Femur (tissue), 1 donor: Measurements from ENCODE around the gene POLR2H.
A peak's percentile ranks its signal among the peaks of the same experiment; 100 is the strongest.

Source experiments
- DNase-seq: peaks from one replicate; pipeline ENCODE4 v3.0.0-alpha.2; 2017

POLR2H gene

GRCh38 chr3:184361532-184361931 lies at the start of gene POLR2H, which contains the start of gene CLCN2:
Gene POLR2H, plus strand, starts transcription at chr3:184361710. Its CDS starts 1,783 bp downstream, at chr3:184363493.
Gene CLCN2, minus strand, starts transcription at chr3:184361605. Its CDS starts 126 bp downstream, at chr3:184361479.
- peak; percentile 71 for DNase-seq

- peak; percentile 97 for DNase-seq
Measured at GRCh38 chr3:184314363-184314699, 47.2 kb upstream of the POLR2H start, which contains the start of gene EIF4G1. Gene EIF4G1, plus strand, starts transcription at chr3:184314606. Its CDS starts 1,191 bp downstream, at chr3:184315797.

- peak; percentile 90 for DNase-seq
Measured at GRCh38 chr3:184314700-184315542, 46.6 kb upstream of the POLR2H start.

GRCh38 chr3:184315543-184315867 lies 46.0 kb upstream of the POLR2H start:
- DNase-seq: no peak

- DNase-seq: no peak
Measured at GRCh38 chr3:184315871-184316661, 45.4 kb upstream of the POLR2H start.

- no peak for DNase-seq
Measured at GRCh38 chr3:184316792-184317191, 44.7 kb upstream of the POLR2H start.

GRCh38 chr3:184317201-184317600 lies 44.3 kb upstream of the POLR2H start:
- DNase-seq: no peak

GRCh38 chr3:184320104-184320445 lies 41.4 kb upstream of the POLR2H start:
- peak; percentile 94 for DNase-seq

GRCh38 chr3:184321666-184322065 lies 39.8 kb upstream of the POLR2H start:
- no peak for DNase-seq

- no peak for DNase-seq
Measured at GRCh38 chr3:184322731-184323487, 38.6 kb upstream of the POLR2H start.

GRCh38 chr3:184323696-184324095 lies 37.8 kb upstream of the POLR2H start:
- no peak for DNase-seq

GRCh38 chr3:184325269-184325668 lies 36.2 kb upstream of the POLR2H start:
- no peak for DNase-seq

- no peak for DNase-seq
Measured at GRCh38 chr3:184325715-184326369, 35.7 kb upstream of the POLR2H start.

- no peak for DNase-seq
Measured at GRCh38 chr3:184327171-184327570, 34.3 kb upstream of the POLR2H start.

- DNase-seq: no peak
Measured at GRCh38 chr3:184328516-184328915, 33.0 kb upstream of the POLR2H start.

GRCh38 chr3:184332370-184333090 lies 29.0 kb upstream of the POLR2H start:
- peak; percentile 20 for DNase-seq

GRCh38 chr3:184333190-184333589 lies 28.3 kb upstream of the POLR2H start:
- DNase-seq: no peak

- DNase-seq: no peak
Measured at GRCh38 chr3:184333700-184334099, 27.8 kb upstream of the POLR2H start.

- peak; percentile 34 for DNase-seq
Measured at GRCh38 chr3:184334470-184335158, 26.9 kb upstream of the POLR2H start.

- no peak for DNase-seq
Measured at GRCh38 chr3:184335291-184335660, 26.2 kb upstream of the POLR2H start.
